Tibial nerve (tissue), 4 donors: Measurements from ENCODE around the gene SUMO4. TPM values are rescaled to one million over a fixed set of nuclear protein-coding genes. Genes with fewer than 3 reads are reported as not detected.
"Not testable (repeated sequence)": the region's sequence is repeated elsewhere in the genome, so short reads cannot be mapped to it uniquely, and the experiment has no call there.

Experiments used
- DNase-seq, 2 donors: peaks; one replicate each; pipeline ENCODE4 v3.0.0-alpha.2; 2019; ENCODE audit warnings: low spot score in 2 of 2
- H3K27ac ChIP-seq, 4 donors: fragments of 200-600 bp; sonication (generic) in 3 of 4; one replicate each; pipeline ENCODE4 v1.5.1; 2017 to 2019; ENCODE audit warnings: mild to moderate bottlenecking in 1 of 4
- H3K27me3 ChIP-seq, 2 donors: fragments of 200-600 bp; sonication (generic) in 1 of 2; one replicate each; pipeline versions ENCODE4 v1.5.1 to v1.6.0; 2017 to 2019
- H3K36me3 ChIP-seq, 3 donors: fragments of 200-600 bp; sonication (generic); one replicate each; pipeline ENCODE4 v1.5.1; 2018 to 2019
- H3K4me1 ChIP-seq, 4 donors: fragments of 200-600 bp; sonication (generic) in 3 of 4; one replicate each; pipeline ENCODE4 v1.5.1; 2017 to 2019
- H3K4me3 ChIP-seq, 4 donors: fragments of 200-600 bp; sonication (generic) in 3 of 4; one replicate each; pipeline ENCODE4 v1.5.1; 2017 to 2019; ENCODE audit warnings: mild to moderate bottlenecking in 1 of 4, moderate library complexity in 1 of 4
- H3K9me3 ChIP-seq, 4 donors: fragments of 200-600 bp; sonication (generic) in 3 of 4; one replicate each; pipeline ENCODE4 v1.5.1; 2017 to 2019
- CTCF ChIP-seq, 5 experiments: fragments of 200-600 bp in 3 of 5; fragments of 450-650 bp in 2 of 5; sonication (generic) in 3 of 5; IDR thresholded peaks; one replicate each; pipeline ENCODE4 v1.5.1; 2016 to 2019; ENCODE audit warnings: antibody characterized with exemption in 5 of 5, mild to moderate bottlenecking in 3 of 5, moderate library complexity in 2 of 5
- EP300 ChIP-seq, 2 donors: sonication (generic); formaldehyde crosslinking; IDR thresholded peaks; one replicate each; pipeline ENCODE4 v1.6.1; 2017; ENCODE audit warnings: antibody characterized with exemption in 2 of 2, mild to moderate bottlenecking in 1 of 2
- POLR2A ChIP-seq, 2 donors: fragments of 450-650 bp; IDR thresholded peaks; one replicate each; pipeline ENCODE4 v1.6.1; 2017; ENCODE audit warnings: antibody characterized with exemption in 2 of 2, mild to moderate bottlenecking in 2 of 2, moderate library complexity in 2 of 2
- WGBS, 2 donors: methylation state at CpG; one replicate each; pipeline ENCODE4 v1.1.5; 2018; 5-methylcytosine and 5-hydroxymethylcytosine counted together
- total RNA-seq, 4 donors: library from RNA; depleted of rRNA; stranded (reverse); fragments of >200 nt; gene quantifications; one replicate each; pipeline ENCODE4 v1.1.0, GENCODE V29; 2016

SUMO4 gene
- total RNA-seq, 4 donors from 2014 or later, result 4.9 to 6.9 (median 6.7) TPM

- 96 to 97% methylated on average over 1 of the region's 1 CpG for WGBS, 2 donors
- no peaks in the 10 kb centered on the region for H3K27me3 ChIP-seq
- no peaks in the 10 kb centered on the region for H3K9me3 ChIP-seq
- DNase-seq, result no peak
- H3K27ac ChIP-seq, result no peak overlapping the region
- no peak overlapping the region for H3K4me3 ChIP-seq
- H3K4me1 ChIP-seq, result peaks cover 0 to 9% (median 0%) of the 10 kb centered on the region in 4 donors
- H3K36me3 ChIP-seq, result no peaks in the 10 kb centered on the region
- TF ChIP-seq POLR2A (IDR thresholded peaks at IDR 0.05) (no peak), EP300 (IDR thresholded peaks at IDR 0.05) (no peak), CTCF (IDR thresholded peaks at IDR 0.05) (no peak)
Measured at GRCh38 chr6:149439626-149440025, 39.6 kb downstream of the SUMO4 start.

DNA sequence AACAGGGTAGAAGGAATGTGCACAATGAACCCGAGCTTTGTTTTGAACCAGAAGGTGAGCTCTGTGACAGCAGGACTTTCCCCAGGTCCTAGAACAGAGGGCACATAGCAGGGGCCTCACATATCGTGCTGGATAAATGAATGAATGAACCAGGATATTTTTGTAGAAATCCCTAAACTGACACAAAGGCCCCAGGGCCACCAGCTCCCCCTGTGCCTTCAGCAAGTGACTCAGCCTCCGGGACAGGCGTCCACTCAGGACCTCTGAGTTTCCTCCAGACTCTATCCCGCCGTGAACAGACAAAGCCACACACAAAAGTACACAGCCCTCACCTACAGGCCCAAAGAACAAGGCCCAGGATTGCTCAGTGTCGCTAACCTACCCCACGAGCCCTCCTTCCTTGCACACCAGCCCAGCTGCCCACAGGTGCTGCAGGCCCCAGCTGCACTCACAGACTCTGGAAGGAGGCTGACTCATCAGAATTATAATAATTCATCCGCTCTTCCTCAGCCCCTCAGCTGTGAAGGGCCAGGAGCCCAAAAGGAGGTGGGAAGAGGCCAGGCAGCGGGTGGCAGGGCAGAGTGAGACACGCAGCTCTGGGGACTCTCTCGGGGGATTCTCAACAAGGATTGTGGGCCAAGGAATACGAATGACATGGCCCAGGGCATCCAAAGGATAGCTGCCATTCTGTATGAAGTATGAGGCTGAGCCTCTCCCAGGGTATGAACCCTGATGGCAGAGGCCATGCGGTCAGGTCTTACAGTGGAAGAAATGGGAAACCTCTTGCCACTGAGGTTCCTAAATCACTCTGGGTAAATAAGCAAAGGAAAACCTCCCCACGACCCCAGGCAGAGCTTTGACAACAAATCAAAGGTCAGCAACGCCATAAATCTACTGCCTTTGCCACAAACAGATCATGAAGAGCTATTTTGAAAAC is 40.9 kb downstream of the SUMO4 start:
- no peak overlapping the region for H3K4me3 ChIP-seq
- no peaks in the 10 kb centered on the region for H3K9me3 ChIP-seq
- 63 to 68% methylated on average over 16 of the region's 16 CpGs for WGBS, 2 donors
- DNase-seq, result no peak
- no peak overlapping the region for H3K27ac ChIP-seq
- H3K27me3 ChIP-seq, result no peaks in the 10 kb centered on the region
- no peaks in the 10 kb centered on the region for H3K36me3 ChIP-seq
- peaks cover 0 to 9% (median 0%) of the 10 kb centered on the region in 4 donors for H3K4me1 ChIP-seq
- no peak for TF ChIP-seq POLR2A (IDR thresholded peaks at IDR 0.05)
- TF ChIP-seq EP300 (IDR thresholded peaks at IDR 0.05), result peak in 1 of 2 donors; percentile 49

- DNase-seq, result no peak
- no peak overlapping the region for H3K4me3 ChIP-seq
- no peak overlapping the region for H3K27ac ChIP-seq
- H3K36me3 ChIP-seq, result no peaks in the 10 kb centered on the region
- no peaks in the 10 kb centered on the region for H3K27me3 ChIP-seq
- 77 to 81% methylated on average over 7 to 9 of the region's 9 CpGs for WGBS, 2 donors
- TF ChIP-seq EP300 (IDR thresholded peaks at IDR 0.05) (no peak), POLR2A (IDR thresholded peaks at IDR 0.05) (no peak), CTCF (IDR thresholded peaks at IDR 0.05) (no peak)
- H3K4me1 ChIP-seq, result peaks cover 0 to 9% (median 0%) of the 10 kb centered on the region in 4 donors
- H3K9me3 ChIP-seq, result no peaks in the 10 kb centered on the region
Measured at GRCh38 chr6:149441740-149442139, 41.7 kb downstream of the SUMO4 start.

DNA sequence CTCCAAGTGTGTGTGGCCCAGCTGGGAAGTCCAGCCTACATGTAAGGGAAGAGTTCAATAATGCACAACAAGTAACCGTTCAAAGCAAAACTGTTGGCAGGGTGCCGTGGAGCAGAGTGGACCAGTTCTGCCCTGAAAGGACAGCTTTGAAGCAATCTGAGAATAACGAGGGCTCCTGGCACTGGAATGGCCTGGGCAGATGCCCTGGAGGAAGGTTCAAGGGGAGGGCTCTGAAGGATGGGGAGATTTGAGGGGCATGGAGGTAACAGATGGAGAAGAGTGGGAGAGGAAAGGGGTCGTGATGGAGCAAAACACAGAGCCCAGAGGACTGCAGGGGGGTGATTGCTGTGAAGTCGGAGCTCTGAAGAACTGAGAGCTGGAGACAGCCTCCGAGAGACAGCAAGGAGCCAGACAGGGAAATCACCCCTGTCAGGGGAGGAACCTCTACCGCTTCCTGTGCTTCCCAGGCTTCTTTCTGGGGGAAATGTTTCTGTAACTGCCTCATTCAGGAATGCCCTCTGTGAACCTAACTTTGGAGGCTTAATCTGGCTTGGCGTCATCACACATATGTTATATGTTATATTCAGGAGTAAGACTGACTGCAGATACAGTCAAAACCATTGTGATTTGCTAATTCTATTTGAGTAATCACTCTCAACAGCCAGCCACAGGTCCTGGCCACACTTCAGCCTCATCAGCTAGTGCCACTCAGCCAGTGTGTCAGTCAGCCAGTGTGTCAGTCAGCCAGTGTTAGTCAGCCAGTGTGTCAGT is 43.5 kb downstream of the SUMO4 start:
- no peaks in the 10 kb centered on the region for H3K27me3 ChIP-seq
- no peaks in the 10 kb centered on the region for H3K36me3 ChIP-seq
- H3K4me1 ChIP-seq, result peaks cover 0 to 9% (median 0%) of the 10 kb centered on the region in 4 donors
- TF ChIP-seq POLR2A (IDR thresholded peaks at IDR 0.05), result no peak
- TF ChIP-seq EP300 (IDR thresholded peaks at IDR 0.05), result no peak
- TF ChIP-seq CTCF (IDR thresholded peaks at IDR 0.05), result no peak
- no peak overlapping the region for H3K27ac ChIP-seq
- WGBS, 2 donors, result 59 to 65% methylated on average over 8 of the region's 8 CpGs
- DNase-seq, result no peak
- no peaks in the 10 kb centered on the region for H3K9me3 ChIP-seq
- H3K4me3 ChIP-seq, result no peak overlapping the region

DNA sequence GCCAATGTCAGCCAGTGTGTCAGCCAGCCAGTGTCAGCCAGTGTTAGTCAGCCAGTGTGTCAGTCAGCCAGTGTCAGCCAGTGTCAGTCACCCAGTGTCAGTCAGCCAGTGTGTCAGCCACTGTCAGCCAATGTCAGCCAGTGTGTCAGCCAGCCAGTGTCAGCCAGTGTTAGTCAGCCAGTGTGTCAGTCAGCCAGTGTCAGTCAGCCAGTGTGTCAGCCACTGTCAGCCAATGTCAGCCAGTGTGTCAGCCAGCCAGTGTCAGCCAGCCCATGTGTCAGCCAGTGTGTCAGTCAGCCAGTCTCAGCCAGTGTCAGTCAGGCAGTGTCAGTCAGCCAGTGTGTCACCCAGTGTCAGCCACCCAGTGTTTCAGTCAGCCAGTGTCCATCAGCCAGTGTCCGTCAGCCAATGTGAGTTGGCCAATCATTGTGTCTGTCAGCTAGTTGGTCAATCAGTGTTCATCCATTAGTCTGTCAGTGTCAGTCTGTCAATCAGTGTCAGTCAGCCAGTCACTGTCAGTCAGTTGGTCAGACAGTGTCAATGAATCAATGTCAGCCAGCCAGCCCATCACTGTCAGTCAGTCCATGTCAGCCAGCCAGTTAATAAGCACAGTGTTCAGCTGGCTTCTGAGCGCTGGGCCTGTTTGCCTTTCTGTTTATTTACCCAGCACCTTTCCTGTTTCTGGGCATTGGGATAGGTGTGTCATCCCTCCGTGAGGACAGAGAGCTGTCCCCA is 44.5 kb downstream of the SUMO4 start:
- DNase-seq, H3K9me3 ChIP-seq, H3K27me3 ChIP-seq, H3K27ac ChIP-seq, H3K36me3 ChIP-seq, H3K4me1 ChIP-seq, H3K4me3 ChIP-seq: not testable (repeated sequence)
- WGBS, 2 donors, result 75 to 86% methylated on average over 3 of the region's 3 CpGs
